GM19372 (cell line): Measurements from ENCODE around the gene FSTL4.

Experiments
- ATAC-seq: cut with Tn5 transposase; IDR thresholded peaks from one replicate; pipeline ENCODE4 v1.9.1; 2021; ENCODE audit warnings: mild to moderate bottlenecking, low read depth, moderate library complexity; ENCODE audit not compliant: unreplicated experiment

Gene FSTL4

DNA sequence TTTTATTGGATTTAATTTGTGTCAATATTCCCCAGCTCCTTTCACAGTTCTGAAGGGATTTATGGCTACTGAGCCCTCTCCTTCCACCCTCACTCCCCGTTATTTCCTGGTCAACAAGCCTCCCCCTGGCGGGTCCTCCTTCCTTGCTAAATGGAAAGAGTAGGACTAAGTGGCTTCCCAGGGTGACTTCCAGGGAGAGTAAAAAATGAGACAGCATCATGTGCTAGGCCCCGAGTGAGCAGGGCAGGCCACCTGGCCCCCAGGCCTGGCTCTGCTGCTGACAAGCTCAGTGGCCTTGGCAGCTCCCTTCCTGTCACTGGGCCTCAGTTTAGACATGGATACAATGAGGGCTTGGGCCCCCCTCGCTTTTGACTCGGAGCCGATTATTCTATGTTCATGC is 359.3 kb downstream of the FSTL4 start:
- ATAC-seq, result no peak

DNA sequence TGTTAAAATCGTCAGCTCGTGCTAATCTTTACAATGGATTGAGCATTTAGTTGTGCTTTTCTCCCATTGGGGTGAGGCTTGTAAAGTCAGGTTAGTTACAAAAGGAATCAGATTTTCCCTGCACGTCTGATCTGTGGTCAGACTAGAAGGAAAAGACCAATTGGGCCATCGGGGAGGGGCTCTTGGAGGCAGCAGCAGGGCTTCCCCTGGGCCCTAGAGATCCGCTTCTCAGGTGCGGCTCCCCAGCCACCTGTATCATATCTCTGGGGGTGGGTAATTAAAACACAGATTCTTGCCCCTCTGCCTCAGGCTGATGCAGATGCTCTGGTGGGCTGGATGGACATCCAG is 360.2 kb downstream of the FSTL4 start:
- ATAC-seq, result no peak

DNA sequence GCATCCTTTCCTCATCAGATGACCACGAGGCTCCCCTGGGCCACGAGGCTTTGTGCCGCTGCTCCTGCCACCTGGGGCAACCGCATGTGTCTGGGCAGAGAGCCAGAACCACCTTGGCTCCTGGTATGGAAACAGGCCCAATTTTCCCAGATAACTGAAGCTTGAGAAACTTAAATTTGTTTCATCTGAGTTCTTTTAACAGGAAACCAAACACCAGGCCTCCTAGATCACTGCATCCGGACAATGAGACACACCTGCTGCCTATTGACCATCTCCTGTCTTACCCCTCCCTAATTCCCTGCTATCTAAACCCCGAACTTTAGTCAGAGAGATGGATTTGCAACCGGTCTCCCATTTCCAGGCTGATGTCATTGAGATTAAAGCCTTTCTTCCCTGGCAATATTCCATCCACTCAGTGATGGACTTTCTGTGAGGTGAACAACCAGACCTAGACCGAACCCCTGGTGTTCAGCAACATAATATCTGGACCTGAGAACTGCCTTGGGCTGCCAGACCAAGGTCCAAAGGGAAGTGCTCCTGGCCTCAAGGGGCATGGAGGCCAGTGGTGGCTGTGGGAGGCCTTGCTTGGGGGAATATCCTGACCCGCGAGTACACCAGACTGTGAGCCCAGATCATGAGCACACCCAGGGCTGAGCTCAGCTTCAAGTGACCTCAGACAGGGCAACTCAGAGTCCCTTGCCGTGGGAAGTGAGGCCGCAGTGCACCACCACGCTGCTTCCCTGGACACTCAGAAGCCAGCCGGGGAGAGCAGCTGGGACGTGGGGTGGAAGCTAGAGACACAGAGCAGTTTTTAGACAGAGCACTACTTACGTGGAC is 360.8 kb downstream of the FSTL4 start:
- ATAC-seq, result no peak

DNA sequence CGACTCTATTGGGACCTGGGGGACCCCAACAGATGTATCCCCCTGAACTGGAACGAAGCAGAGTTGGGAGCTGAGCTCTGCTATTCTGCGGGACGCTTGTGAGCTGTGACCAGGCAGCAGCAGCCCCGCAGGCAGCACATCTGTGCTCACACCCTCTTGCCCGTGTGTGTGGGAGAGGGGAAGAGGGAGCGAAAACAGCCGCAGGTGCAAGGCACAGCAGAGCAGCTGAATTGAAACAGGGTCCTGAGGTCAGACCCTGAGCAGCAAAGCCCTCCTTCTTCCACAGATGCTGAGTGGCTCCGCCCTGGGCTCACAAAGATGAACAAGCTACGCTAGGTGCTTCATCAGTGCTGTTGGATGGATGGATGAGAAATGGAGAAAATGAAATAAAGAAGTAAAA is 361.8 kb downstream of the FSTL4 start:
- ATAC-seq, result no peak

DNA sequence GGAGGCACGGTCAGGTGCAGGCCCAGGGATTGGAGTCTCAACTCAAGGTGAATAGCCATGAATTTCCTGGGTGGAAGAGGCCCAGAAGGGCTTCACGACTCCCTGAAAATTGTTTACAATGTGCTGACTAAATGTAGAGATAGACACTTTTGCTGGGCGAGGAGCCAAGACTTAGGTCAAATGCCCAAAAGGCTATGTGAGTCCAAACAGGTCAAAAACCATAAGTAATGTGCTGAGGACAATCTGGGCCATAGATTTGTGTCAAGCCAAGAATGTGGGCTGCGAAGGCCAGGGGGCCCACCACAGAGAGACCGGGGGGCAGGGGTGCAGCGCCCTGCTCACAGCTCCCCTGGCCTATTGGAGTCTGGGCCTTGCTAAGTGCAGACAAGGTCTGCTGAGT is 362.7 kb downstream of the FSTL4 start:
- no peak for ATAC-seq

DNA sequence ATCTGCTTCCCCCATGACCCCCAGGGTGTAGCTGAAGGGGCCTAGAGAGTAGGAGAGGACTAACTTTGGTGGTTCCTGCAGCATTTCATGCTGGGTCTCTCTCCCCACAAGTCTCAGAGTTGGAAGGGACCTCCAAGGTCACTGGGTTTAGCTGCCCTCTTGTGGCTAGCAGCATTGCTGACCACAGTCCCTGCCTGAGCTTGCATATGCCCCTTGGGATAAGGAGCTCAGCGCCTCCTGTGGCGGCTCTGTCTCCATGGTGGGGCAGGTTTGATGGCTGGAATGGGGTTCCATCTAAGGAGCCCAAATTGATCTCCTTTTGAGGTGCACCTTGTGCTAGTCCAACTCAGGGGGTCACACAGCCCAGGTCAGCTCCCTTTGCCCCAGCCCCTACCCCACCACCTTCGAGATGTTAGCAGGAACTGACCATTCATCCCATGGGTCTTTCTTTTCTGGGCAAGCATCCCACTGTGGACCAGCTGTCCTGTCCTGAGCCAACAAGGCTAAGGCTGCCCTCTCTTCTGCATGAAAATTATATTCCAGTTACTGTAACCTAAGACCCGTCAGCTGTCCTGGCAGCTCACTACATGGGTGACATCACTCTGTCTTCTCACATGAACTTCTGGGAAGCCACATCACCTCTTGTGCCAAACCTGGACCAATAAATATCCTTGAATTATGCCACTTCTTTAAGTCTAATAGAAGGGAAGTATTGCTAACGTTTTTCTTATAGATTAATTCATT is 364.3 kb downstream of the FSTL4 start:
- ATAC-seq, result no peak

DNA sequence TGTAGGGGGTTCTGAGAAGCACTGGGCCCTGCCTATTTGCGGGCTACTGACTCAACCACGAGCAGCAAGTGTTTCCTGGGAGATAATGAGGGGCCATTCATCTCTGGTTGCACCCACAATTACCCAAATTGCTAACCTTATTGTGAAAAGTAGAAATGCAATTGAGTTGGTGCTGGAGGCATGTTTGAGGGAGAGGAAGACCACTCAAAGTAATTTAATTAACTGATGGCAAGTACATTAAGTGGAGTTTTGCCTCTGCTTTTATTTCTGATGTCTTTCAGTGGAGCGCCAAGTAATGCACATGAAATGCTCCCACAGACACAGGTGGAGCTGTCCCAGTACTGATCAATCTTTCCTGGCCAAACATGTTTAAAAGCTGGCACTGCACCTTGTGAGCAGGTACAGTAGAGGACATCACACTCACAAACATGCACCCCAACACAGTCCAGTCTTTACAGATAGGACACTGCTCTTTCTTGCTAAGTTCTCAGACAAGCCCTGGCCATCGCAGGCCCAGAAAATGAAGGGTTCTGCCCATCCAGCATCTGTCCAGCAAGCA is 365.1 kb downstream of the FSTL4 start:
- ATAC-seq, result no peak

DNA sequence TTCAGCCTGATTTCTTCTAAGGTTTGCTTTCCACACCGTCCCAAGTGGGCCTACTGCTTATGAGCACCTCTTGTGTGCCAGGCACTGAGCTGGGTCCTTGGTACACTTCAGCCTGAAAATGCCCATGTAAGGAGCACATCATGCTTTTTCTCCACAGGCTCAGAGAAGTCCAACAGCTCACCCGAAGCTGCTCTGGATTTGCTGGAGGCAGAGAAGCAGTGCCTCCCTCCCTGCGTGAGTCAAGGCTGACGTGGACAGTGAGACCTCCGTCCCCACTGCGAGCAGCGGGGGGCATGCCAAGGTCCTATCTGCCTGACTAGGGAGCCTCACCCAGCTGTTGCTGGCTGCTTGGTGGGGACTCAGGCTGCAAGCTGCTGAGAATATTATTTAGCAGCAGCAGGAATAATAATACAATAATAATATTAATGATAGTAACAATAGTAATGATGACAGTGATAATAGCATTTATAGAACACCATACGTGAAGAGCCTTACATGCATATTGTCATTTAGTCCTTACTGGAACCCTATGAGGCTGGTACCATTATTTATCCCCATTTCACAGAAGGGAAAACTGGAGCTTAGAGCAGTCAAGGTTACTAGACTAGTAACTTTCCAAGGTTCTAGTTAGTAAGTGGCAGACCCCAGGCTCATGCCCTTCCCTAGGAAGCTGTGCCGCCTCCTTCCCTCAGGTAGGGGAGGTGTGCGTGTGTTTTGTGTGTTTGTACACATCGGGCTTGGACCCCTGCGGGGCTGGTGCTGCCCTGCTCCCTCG is 365.8 kb downstream of the FSTL4 start:
- ATAC-seq, result no peak

DNA sequence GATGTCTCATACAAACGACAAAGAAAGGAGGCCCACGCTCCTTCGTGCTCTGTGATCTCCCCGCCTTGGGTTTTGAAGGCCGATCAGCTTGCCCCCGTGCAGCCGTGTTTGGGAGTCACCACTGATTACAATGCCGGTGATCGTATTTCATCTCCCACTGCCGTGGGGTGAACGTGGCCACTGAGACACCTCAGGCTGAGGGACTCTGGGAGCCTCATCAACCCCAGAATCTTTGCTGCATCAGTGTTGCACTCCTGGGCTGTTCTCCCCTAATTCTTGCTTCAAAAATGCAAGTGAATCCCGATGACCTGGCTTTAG is 366.3 kb downstream of the FSTL4 start:
- ATAC-seq, result no peak

DNA sequence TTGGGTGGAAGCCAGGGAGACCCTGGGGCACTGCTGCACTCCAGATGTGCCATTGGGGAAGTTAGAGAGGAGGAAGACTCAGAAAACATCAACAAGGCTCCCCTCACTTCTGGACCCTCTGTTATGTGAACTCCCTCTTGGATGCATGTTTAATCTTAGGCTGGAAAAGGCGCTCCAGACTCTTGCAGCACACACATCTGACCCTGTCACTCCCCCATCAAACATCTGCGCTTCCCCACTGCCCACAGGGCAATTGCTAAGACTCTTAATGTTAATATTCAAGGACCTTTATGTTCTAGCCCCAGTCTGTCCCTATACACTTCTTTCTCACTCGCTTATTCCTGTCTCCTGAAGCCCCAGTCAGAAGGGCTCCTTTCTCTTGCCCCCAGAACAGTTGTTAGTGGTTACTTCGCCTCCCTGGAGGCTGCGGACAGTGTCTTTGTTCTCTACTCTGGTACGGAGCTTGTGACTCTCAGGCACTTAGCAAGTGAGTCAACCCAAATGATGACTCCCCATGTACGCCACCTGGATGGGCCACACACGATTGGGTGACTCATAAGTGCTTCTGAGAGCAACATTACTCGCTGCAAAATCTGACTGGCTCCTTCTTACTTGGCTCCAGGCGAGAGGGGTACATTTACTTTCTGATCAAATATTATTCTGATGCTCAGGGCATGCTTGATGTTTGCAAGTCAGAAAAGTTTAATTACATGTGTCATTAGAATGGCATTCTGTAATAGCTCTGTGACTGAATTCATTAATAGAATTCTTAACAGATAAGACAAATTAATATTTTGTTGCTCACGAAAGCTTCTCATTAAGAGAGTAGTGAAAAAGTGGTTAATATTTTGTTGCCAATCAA is 366.9 kb downstream of the FSTL4 start:
- no peak for ATAC-seq

DNA sequence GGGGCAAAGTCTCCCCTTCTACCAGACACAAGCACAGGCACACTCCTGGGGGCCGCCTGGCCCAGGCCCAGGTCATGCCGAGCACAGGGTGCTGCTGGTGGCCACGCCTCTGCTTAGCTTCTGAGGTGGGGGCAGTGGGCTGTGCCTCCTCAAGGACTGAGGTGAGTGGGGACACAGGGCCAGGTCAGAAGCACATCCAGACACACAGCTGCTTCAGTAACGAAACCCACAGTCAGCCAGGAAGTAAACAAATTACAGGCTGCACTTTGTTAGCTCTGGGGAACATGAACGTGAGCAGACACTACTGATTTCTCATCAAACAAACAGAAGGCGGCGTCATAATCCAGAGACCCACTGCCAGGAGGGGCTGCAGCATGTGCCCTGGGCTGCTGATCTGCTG is 368.1 kb downstream of the FSTL4 start:
- no peak for ATAC-seq

DNA sequence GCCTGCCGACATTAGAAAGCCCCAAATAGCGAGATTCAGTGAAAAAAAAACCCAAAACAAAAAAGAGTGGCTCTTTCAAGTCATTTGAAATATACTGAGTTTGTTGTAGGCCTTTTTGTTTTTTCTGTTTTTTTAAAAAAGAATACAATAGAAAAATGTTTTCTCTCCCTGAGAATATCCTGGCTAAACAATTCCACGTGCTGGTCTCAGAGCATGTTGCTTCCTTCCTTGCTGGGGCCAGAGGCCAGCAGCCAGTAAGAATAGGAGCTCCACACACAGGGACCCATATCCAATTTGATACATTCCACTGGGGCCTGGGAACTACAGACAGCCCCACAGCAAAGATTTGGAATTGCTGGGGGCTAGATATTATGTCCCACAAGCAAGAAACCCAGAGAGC is 369.1 kb downstream of the FSTL4 start:
- ATAC-seq, result no peak

DNA sequence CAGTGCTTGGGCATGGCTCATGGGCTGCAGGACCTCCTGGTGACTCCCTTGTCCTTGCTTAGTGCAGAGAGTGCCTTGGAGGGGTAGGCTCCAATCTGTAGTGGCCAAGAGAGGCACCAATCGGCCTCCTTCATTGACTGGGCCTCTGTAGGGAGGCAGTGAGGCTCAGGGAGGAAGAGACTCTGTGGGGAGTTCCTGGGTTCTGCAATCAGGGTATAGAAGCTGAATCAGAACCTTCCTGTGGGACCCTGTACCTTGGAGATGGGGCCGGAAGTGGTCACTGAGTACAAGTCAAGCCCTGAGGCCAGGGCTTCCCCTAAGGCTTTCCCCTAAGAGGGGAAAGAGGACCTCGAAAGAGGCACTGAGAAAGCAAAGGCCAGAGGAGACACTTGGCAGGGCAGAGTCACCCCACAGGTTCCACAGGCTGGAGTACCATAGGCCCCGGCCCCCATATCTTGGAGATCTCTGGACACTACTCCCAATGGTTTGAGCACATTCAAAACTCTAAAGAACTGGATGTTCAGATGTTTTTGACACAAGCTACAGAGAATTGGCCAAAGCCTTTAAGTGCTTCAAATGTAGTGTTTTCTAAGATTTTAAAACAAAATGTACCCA is 370.0 kb downstream of the FSTL4 start:
- no peak for ATAC-seq

DNA sequence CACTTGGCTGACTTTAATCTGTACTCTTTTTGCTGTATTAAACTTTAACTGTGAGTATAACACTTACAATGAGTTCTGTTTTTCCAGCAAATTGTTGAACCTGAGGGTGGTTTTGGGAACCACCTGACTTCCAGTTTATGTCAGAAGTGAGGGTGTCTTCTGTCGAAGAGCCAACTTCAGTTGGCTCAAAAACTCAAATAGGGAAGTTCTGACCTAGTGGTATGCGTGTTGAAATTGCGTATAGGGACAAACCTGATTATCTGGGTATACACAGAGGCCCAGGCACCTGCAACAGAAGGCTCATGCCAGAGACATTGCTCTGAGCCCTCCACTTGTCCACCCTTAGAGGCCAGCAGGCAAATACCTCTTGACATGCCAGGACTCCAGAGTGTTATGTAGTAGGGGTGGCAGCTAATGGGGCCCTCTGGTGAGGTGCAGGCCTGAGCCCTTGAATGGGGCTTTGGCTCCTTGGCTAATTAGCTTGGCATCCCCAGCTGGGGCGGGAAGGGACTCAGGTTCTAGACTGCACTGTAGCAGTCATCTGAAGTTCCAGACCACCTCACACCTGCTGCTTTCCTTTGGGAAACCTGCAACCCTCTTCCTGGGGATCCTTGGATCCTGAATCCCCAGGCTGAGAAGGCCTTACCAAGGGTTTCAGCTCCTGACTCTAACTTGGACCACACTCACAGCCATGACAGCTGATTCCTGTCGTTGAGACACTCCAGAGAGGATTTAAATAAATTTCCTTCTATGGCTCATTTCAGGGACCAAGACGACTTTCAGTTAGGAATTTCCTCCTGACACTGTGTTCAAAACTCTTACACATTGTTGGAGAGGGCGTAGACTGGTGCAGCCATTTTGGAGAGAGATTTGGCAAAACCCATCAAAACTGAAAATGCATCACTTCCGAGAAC is 370.9 kb downstream of the FSTL4 start:
- no peak for ATAC-seq

DNA sequence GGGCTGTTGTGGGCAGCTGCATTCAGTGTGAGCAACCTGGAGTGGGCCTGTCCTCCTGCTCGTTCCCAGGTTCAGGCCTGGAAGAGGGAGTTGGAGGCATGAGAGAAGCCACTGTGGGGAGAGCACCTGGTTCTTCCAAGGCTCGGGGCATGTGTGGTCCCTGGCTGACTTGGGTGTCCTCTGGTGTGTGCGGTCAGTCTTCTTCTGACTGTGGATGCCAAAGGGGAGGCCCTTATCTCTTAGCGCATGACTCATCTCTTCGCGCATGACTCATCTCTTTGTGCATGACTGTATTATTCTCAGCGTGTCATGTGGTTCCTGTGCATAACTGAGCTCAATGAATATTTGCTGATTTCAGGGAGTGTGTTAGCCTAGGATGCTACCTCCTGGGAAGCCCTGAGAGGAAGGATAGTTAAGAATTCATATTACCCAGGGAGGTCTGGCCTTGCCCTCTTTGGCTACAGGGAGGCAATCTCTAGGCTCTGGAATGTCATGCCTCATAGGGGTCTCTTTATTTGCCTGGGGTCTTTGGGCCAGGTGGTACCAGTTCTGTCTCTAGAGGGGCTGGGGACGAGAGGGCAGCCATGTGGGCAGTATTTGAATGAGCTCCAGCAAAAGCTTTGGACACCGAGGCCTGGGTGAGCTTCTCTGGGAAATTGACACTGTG is 371.8 kb downstream of the FSTL4 start:
- peak; percentile 66 for ATAC-seq

DNA sequence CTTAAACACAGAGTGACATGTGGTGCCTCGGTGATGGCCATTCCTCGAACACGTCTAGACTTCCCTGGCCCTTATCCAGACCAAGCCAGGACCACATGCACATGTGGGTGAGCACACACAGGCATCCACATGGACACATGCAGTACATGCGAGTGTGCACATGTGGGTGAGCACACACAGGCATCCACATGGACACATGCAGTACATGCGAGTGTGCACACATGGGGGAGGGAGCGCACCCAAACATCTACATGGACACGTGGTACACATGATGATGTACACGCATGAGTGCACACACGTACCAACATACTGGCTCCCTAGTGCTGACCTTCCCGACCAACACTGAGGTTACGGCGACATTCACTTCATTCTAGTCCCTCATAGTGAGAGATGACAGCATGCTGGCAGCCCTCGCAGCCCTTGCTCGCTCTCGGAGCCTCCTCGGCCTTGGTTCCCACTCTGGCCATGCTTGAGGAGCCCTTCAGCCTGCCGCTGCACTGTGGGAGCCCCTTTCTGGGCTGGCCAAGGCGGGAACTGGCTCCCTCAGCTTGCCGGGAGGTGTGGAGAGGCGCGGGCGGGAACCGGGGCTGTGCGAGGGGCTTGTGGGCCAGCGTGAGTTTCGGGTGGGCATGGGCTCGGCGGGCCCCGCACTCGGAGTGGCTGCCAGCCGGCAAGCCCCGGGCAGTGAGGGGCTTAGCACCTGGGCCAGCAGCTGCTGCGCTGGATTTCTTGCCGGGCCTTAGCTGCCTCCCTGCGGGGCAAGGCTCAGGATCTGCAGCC is 373.7 kb downstream of the FSTL4 start:
- no peak for ATAC-seq

DNA sequence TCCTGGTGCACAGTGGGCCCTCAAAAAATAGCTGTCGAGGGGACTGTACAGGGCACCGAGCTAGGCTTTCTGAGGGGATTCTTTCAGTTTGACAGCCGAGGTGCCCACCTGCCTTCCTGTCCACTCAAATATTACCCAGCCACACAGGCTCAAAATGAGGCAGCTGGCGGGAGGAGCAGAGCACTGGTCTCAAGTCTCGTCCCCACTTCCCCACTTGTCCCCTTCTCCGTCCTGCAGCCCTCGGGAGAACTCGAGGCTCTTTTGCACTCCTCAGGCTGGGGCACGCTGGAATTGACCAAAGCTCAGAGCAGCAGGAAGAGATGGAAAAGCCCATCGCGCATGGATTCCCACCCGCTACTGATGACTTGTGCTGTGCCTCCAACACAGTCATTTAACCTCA is 375.4 kb downstream of the FSTL4 start:
- no peak for ATAC-seq

DNA sequence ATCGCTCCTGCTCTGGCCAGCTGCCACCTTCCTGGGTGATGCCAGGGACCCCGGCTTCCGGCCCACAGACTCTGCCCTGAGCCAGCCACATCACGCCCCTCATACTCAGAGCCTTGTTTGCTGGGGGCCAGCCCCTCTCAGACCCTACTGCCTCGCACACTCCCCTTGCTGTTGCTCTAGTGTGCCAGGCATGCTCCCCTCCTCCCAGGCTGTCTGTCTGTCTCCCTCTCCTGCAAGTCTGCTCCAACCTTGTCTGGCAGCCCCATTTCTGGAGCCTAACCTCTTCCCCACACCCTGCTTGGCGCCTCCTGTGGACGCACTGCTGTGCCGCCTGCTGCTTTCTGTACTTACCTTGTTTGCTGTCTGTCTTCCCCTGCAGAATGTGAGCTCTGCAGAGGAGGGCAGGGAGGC is 375.8 kb downstream of the FSTL4 start:
- ATAC-seq, result no peak
